Aorta (tissue), 5 donors: Measurements from ENCODE around the gene PRKCA. TPM values are rescaled to one million over a fixed set of nuclear protein-coding genes. Genes with fewer than 3 reads are reported as not detected.
"Not testable (repeated sequence)": the region's sequence is repeated elsewhere in the genome, so short reads cannot be mapped to it uniquely, and the experiment has no call there.

Source experiments
- ATAC-seq: fragments of 200-7000 bp; cut with Tn5 transposase; one replicate; pipeline ENCODE4 v1.9.1; 2022; ENCODE audit warnings: moderate library complexity; ENCODE audit not compliant: low FRiP score
- DNase-seq, 2 donors: peaks; one replicate each; pipeline ENCODE4 v3.0.0-alpha.2; 2020
- H3K27ac ChIP-seq, 2 donors: one replicate each; pipeline ENCODE4 v1.5.1; 2013; ENCODE audit warnings: low read length in 2 of 2, mild to moderate bottlenecking in 2 of 2, moderate library complexity in 2 of 2, control low read depth in 1 of 2, inconsistent platforms in 1 of 2, low read depth in 1 of 2
- H3K27me3 ChIP-seq, 2 donors: one replicate each; pipeline ENCODE4 v1.6.1; 2013; ENCODE audit warnings: control low read depth in 1 of 2, low read length in 1 of 2, mild to moderate bottlenecking in 1 of 2, moderate library complexity in 1 of 2; ENCODE audit not compliant: insufficient read depth in 2 of 2, control insufficient read depth in 1 of 2
- H3K36me3 ChIP-seq, 2 donors: one replicate each; pipeline ENCODE4 v1.6.1; 2013; ENCODE audit warnings: control low read depth in 1 of 2, low read length in 1 of 2, mild to moderate bottlenecking in 1 of 2; ENCODE audit not compliant: insufficient read depth in 2 of 2, control insufficient read depth in 1 of 2
- H3K4me1 ChIP-seq, 2 donors: one replicate each; pipeline ENCODE4 v1.6.1; 2013; ENCODE audit warnings: low read length in 2 of 2, control low read depth in 1 of 2, mild to moderate bottlenecking in 1 of 2, moderate library complexity in 1 of 2; ENCODE audit not compliant: insufficient read depth in 2 of 2, control insufficient read depth in 1 of 2
- H3K4me3 ChIP-seq, 2 donors: one replicate each; pipeline ENCODE4 v1.5.1; 2013; ENCODE audit warnings: low read length in 2 of 2, control low read depth in 1 of 2, mild to moderate bottlenecking in 1 of 2
- H3K9me3 ChIP-seq: one replicate; pipeline ENCODE4 v1.6.1; 2013; ENCODE audit warnings: mild to moderate bottlenecking, low read length; ENCODE audit not compliant: control insufficient read depth
- WGBS, 2 donors: extraction: QIAGEN DNeasy Blood & Tissue Kit; methylation state at CpG; one replicate each; pipeline ENCODE4 v1.1.7; 2013; 5-methylcytosine and 5-hydroxymethylcytosine counted together
- intact Hi-C, 2 donors: fragments of 100-400 bp; cut with DNase I; formaldehyde crosslinking; loops; one replicate each; pipeline versions ENCODE4 v1.14.2 to v1.15.0; 2022
- polyA plus RNA-seq, 2 donors: library from polyadenylated mRNA; stranded (reverse); fragments of 200-250 nt; gene quantifications; one replicate each; pipeline ENCODE4 v1.2.3, GENCODE V29; 2013
- total RNA-seq, 2 donors: library from RNA; stranded (reverse); fragmentation: NEBNext Ultra II Directional; extraction: Animal tissue kit (Norgen Biotek cat#: 25700); gene quantifications; one replicate each; pipeline ENCODE4 v1.2.1, GENCODE V29; 2021
- donor health status: healthy with polysubstance abuse.
- donor health status: Bipolar disorder and iron deficiency.
- donor health status: DM: no; HTN: no; CAD: no.
- donor health status: DM: no; HTN: no; CAD: no.
- donor health status: DM: yes; HTN: yes; CAD: no.

Gene PRKCA
- total and polyA plus RNA-seq, 4 donors, result 2.7 to 15.4 (median 9.1) TPM

- H3K4me3 ChIP-seq, result no peak overlapping the region
- intact Hi-C loops, result no loop called here
- no peaks in the 10 kb centered on the region for H3K36me3 ChIP-seq
- no peaks in the 10 kb centered on the region for H3K27me3 ChIP-seq
- 87 to 91% methylated on average over 2 of the region's 2 CpGs for WGBS, 2 donors
- H3K9me3 ChIP-seq, result no peaks in the 10 kb centered on the region
- no peaks in the 10 kb centered on the region for H3K4me1 ChIP-seq
- DNase-seq, result no peak
- H3K27ac ChIP-seq, result no peak overlapping the region
- no peak for ATAC-seq
Measured at GRCh38 chr17:66359351-66359750, 56.9 kb downstream of the PRKCA start.

GRCh38 chr17:66360961-66361565, 58.6 kb downstream of the PRKCA start:
- intact Hi-C loops, ATAC-seq: not testable (repeated sequence)

GRCh38 chr17:66364508-66364907, 62.1 kb downstream of the PRKCA start:
- H3K27me3 ChIP-seq, result no peaks in the 10 kb centered on the region
- 92 to 95% methylated on average over 10 of the region's 10 CpGs for WGBS, 2 donors
- ATAC-seq (no peak), DNase-seq (no peak)
- no peaks in the 10 kb centered on the region for H3K9me3 ChIP-seq
- intact Hi-C loops, result no loop called here
- no peaks in the 10 kb centered on the region for H3K4me1 ChIP-seq
- H3K36me3 ChIP-seq, result no peaks in the 10 kb centered on the region
- no peak overlapping the region for H3K4me3 ChIP-seq
- H3K27ac ChIP-seq, result no peak overlapping the region

More at GRCh38 chr17:66360961-66361565, 58.6 kb downstream of the PRKCA start:
- H3K4me1 ChIP-seq, H3K36me3 ChIP-seq, H3K27ac ChIP-seq, H3K27me3 ChIP-seq, DNase-seq, H3K9me3 ChIP-seq, H3K4me3 ChIP-seq: not testable (repeated sequence)
- WGBS, 2 donors, result 97% methylated on average over 12 of the region's 12 CpGs

GRCh38 chr17:66364990-66365490, 62.6 kb downstream of the PRKCA start:
- H3K4me3 ChIP-seq, result no peak overlapping the region
- H3K27me3 ChIP-seq, result no peaks in the 10 kb centered on the region
- H3K9me3 ChIP-seq, result no peaks in the 10 kb centered on the region
- intact Hi-C loops, result no loop called here
- ATAC-seq (no peak), DNase-seq (no peak)
- H3K27ac ChIP-seq, result no peak overlapping the region
- H3K4me1 ChIP-seq, result no peaks in the 10 kb centered on the region
- 45 to 53% methylated on average over 4 of the region's 4 CpGs for WGBS, 2 donors
- no peaks in the 10 kb centered on the region for H3K36me3 ChIP-seq

DNA sequence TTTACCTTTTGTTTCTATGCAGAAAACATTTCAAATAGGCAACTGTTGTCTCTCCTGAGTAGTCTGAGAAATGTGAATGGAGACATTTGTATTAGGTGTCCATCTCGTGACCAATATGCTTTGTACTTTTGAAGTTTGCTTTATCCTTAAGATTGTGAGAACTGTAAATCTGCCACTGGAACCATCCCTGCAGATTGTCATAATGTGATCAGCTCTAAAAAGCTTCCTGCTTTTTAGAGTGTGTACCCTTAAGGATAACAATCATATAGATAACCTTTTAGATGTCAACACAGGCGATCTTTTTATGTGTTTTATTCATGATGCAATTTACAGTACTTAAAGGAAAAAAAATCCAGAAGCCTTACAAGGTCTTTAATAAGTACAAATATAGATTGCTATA, 63.5 kb downstream of the PRKCA start:
- no peaks in the 10 kb centered on the region for H3K36me3 ChIP-seq
- no peak for DNase-seq
- no peak overlapping the region for H3K27ac ChIP-seq
- 87 to 88% methylated on average over 2 of the region's 2 CpGs for WGBS, 2 donors
- no peak overlapping the region for H3K4me3 ChIP-seq
- intact Hi-C loops, result no loop called here
- no peaks in the 10 kb centered on the region for H3K4me1 ChIP-seq
- H3K9me3 ChIP-seq, result no peaks in the 10 kb centered on the region
- H3K27me3 ChIP-seq, result no peaks in the 10 kb centered on the region
- ATAC-seq, result no peak

DNA sequence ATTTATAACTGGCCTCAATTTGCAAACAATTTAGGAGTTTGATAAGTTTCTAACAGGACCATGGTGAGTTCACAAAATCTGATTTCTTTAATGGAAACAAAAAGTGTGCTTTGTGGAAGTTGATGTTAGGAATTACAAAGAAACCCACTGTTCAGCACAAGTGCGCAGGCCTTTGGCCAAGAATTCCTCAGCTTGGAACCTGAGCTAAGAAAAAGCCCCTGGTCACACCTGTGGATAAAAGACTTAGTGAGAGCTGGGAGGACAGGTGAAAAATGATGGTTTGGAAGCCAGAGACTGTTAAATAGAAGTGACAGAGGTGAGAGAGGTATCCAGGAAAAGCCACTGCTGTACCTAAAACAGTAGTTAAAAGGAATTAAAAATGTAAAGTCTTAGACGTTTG, 64.7 kb downstream of the PRKCA start:
- Histone ChIP-seq H3K4me1 (no peaks in the 10 kb centered on the region), H3K4me3 (no peak overlapping the region), H3K9me3 (no peaks in the 10 kb centered on the region), H3K36me3 (no peaks in the 10 kb centered on the region), H3K27ac (no peak overlapping the region), H3K27me3 (no peaks in the 10 kb centered on the region)
- ATAC-seq (no peak), DNase-seq (no peak)
- intact Hi-C loops, result no loop called here
- 82 to 83% methylated on average over 2 of the region's 2 CpGs for WGBS, 2 donors

DNA sequence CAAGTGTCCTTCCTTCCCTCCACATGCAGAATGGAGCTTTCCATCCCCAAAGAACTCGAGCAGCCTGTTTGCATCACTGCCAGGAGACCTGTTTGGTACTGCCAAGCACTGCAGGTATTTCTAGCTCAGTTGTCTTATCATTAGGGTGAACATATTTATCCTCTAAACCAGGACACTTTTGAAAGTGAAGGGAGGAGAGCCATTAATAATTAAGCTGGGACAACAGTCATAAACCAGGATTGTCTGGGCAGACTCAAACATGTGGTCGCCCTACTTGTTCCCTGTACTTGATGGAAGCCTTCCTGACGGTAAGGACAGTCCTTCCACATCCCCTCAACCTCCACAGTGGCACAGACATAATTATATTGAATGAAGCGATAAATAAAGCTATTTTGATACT, 67.4 kb downstream of the PRKCA start:
- Histone ChIP-seq H3K9me3 (no peaks in the 10 kb centered on the region), H3K4me3 (no peak overlapping the region), H3K27me3 (no peaks in the 10 kb centered on the region), H3K27ac (no peak overlapping the region), H3K36me3 (no peaks in the 10 kb centered on the region), H3K4me1 (no peaks in the 10 kb centered on the region)
- no peak for DNase-seq
- ATAC-seq, result no peak
- intact Hi-C loops, result no loop called here
- WGBS, 2 donors, result 95% methylated on average over 4 of the region's 4 CpGs

DNA sequence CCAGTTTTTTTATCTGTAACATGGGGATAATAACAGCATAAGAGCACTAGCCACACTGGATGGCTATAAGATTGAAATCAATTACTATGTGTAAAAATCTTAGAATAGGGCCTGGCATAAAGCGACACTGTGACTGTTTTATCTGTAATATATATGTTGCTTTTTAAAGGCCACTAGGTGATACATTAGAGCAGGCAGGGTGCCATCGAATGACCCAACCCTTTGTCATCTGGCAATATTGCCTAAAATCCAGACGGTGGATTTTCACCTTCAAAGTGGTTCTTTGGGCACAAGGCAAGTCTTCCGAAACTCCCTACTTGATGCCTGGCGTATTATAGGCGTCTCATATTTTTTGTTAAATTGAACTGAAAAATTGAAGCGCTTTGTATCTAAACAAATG, 69.1 kb downstream of the PRKCA start:
- no peaks in the 10 kb centered on the region for H3K9me3 ChIP-seq
- intact Hi-C loops, result no loop called here
- H3K4me1 ChIP-seq, result no peaks in the 10 kb centered on the region

DNA sequence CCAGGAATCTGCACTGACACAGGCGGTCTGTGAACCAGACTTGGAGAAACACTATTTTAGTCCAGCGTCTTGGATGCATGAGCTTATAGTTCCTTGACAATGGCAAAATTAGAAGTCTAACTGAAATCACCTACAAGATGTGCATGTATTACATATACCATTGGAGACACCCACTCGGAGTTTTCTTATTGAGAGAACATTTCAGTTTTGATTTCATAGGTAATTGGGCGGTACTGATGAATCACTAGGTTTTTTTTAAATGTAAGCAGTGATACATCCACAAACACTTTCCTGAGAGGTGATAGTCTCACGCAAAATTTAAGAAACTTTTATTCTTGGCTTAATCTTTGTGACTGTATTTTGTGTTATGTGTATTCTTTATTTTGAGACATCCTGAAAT, 69.8 kb downstream of the PRKCA start:
- no peak overlapping the region for H3K27ac ChIP-seq
- WGBS, 2 donors, result 88 to 94% methylated on average over 5 of the region's 5 CpGs
- no peaks in the 10 kb centered on the region for H3K4me1 ChIP-seq
- H3K27me3 ChIP-seq, result no peaks in the 10 kb centered on the region
- H3K36me3 ChIP-seq, result no peaks in the 10 kb centered on the region
- ATAC-seq (no peak), DNase-seq (no peak)
- no peaks in the 10 kb centered on the region for H3K9me3 ChIP-seq
- intact Hi-C loops, result no loop called here
- H3K4me3 ChIP-seq, result no peak overlapping the region

More for the DNA sequence above, 69.1 kb downstream of the PRKCA start:
- H3K27me3 ChIP-seq, result no peaks in the 10 kb centered on the region
- no peaks in the 10 kb centered on the region for H3K36me3 ChIP-seq
- ATAC-seq (no peak), DNase-seq (no peak)
- 91 to 94% methylated on average over 7 of the region's 7 CpGs for WGBS, 2 donors
- H3K4me3 ChIP-seq, result no peak overlapping the region
- no peak overlapping the region for H3K27ac ChIP-seq
